Right cardiac atrium (tissue), 5 donors: ENCODE measurements around the gene RALB. TPM values are rescaled to one million over a fixed set of nuclear protein-coding genes. Genes with fewer than 3 reads are reported as not detected.
"Not testable (repeated sequence)": the region's sequence is repeated elsewhere in the genome, so short reads cannot be mapped to it uniquely, and the experiment has no call there.

Experiments
- ATAC-seq, 2 donors: fragments of 200-7000 bp; cut with Tn5 transposase; one replicate each; pipeline versions ENCODE4 v1.8.0 to v1.9.1; 2020; ENCODE audit warnings: moderate library complexity in 2 of 2, mild to moderate bottlenecking in 1 of 2
- DNase-seq, 3 donors: peaks; one replicate each; pipeline ENCODE4 v3.0.0-alpha.2; 2020
- H3K27ac ChIP-seq: one replicate; pipeline ENCODE4 v1.5.1; 2013; ENCODE audit warnings: mild to moderate bottlenecking, low read length, control low read depth, moderate library complexity
- H3K27me3 ChIP-seq: one replicate; pipeline ENCODE4 v1.6.1; 2013; ENCODE audit not compliant: control insufficient read depth, insufficient read depth
- H3K4me1 ChIP-seq: one replicate; pipeline ENCODE4 v1.6.1; 2013; ENCODE audit warnings: low read length; ENCODE audit not compliant: control insufficient read depth, insufficient read depth
- H3K4me3 ChIP-seq: one replicate; pipeline ENCODE4 v1.5.1; 2013; ENCODE audit warnings: low read length, control low read depth
- H3K9me3 ChIP-seq: one replicate; pipeline ENCODE4 v1.6.1; 2013; ENCODE audit warnings: low read length; ENCODE audit not compliant: control insufficient read depth
- WGBS: extraction: QIAGEN DNeasy Blood & Tissue Kit; methylation state at CpG from one replicate; pipeline ENCODE4 v1.1.7; 2013; 5-methylcytosine and 5-hydroxymethylcytosine counted together
- intact Hi-C, 4 donors: fragments of 100-400 bp; cut with DNase I; formaldehyde crosslinking; loops; one replicate each; pipeline versions ENCODE4 v1.11.0 to v1.14.0; 2022 to 2023
- polyA plus RNA-seq: library from polyadenylated mRNA; stranded (reverse); fragments of 200-250 nt; gene quantifications from one replicate; pipeline ENCODE4 v1.2.3, GENCODE V29; 2013
- total RNA-seq, 4 donors: library from RNA; stranded (reverse); fragmentation: NEBNext Ultra II Directional; extraction: Animal tissue kit (Norgen Biotek cat#: 25700); gene quantifications; one replicate each; pipeline ENCODE4 v1.2.1, GENCODE V29; 2021
- donor health status: healthy with polysubstance abuse.
- donor health status: DM: no; HTN: yes; CAD: no.
- donor health status: DM: no; HTN: no; CAD: no.
- donor health status: DM: no; HTN: yes; CAD: no; lungs with severe emphysema.
- donor health status: DM: yes; HTN: yes; CAD: no.

The RALB gene
- total and polyA plus RNA-seq, 5 donors: 44.2 to 57.2 (median 48.9) TPM

DNA sequence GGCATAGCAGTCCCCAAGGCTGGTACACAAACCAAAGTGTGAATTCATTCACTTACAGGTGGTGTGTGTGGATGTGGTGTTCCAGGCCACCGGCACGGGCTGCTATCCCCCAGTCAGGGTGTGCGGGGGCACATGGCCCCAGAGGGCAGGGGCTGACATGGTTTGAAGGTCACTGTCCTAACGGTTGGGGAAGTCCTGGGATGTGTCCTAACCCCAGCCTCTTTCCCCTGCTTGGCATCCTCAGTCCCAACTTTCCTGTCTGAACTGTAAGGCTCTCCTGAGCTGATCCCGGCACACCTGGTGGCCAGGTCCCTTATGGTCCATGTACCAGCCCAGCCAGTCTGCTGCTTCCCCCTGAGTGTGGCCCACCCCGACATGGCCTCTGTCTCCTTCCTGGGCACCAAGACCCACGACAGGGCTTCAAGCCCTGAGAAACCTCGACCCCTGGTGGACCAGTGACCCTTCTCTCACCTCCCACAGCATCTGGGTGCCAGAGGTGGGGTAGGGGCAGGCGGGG is 27.0 kb upstream of the RALB start:
- WGBS: 92% methylated on average over 9 of the region's 9 CpGs
- DNase-seq (no peak), ATAC-seq (no peak)
- intact Hi-C loops: loop anchor here in 1 of 4 donors (10.0 kb wide), 1 partner anchor 89 kb away; no protein-coding TSS in a partner anchor
- no peaks in the 10 kb centered on the region for H3K4me1 ChIP-seq
- H3K27ac ChIP-seq: no peak overlapping the region
- H3K9me3 ChIP-seq: no peaks in the 10 kb centered on the region
- no peaks in the 10 kb centered on the region for H3K27me3 ChIP-seq
- no peak overlapping the region for H3K4me3 ChIP-seq

DNA sequence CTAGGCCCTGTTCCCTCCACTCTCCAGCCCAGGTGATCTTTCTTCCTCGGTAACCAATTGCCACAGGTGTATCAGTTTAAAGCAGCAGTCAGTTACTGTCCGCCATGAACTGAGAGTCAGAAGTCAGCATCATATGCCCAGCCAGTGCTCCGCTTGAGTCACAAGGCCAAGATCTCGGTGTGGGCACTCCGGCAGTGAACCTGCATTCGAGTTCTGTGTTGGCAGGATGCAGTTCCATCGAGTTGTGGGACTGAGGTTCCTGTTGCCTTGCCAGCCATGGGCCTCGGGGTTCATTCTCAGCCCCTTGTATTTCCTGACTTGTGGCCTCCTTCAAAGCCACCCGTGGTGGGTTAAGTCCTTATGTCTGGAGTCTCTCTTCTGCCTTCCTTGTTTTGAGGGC is 26.3 kb upstream of the RALB start:
- ATAC-seq (no peak), DNase-seq (no peak)
- Histone ChIP-seq H3K27me3 (no peaks in the 10 kb centered on the region), H3K27ac (no peak overlapping the region), H3K9me3 (no peaks in the 10 kb centered on the region), H3K4me3 (no peak overlapping the region), H3K4me1 (no peaks in the 10 kb centered on the region)
- WGBS: 85% methylated on average over 9 of the region's 9 CpGs
- intact Hi-C loops: loop anchor here in 1 of 4 donors (10.0 kb wide), 1 partner anchor 88 kb away; no protein-coding TSS in a partner anchor

DNA sequence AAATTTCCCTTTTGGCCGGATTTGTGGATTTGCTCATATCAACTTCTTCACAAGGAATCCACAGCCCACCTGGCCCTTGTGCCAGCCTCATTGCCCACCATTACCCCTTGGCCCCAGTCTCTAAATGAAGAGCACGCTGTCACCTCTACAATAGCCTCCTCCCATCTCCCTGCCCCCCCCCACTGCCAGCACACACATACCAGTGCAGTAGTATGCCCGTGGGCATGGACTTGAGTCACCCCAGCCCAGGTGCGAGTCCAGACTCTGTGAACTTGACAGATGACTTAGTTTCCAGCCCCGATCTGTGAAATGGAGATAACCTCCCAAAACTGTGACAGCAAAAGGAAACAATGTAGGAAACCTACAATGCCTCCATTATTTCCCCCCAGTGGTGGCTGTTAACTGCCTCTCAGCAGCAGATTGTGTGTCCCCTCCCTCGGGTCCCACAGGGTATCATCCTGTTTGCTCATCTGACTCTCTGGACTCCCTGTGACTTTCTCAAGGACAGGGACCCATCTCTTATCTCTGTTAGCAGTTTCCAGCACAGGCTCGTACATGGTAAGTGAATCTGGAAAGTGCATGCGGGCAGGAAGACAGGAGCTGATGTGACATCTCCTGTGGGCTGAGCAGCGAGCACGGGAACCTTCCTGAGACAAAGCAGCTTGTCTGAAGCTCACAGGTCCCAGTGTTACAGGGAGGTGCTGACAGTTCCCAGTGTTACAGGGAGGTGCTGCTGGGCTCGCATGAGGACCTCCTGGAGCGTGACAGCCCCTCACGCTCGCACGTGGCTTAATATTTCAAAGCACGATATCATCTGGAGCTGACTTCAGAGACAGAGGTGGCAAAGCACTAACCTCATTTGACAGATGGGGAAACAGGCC is 25.3 kb upstream of the RALB start:
- no peaks in the 10 kb centered on the region for H3K4me1 ChIP-seq
- no peak overlapping the region for H3K4me3 ChIP-seq
- no peak overlapping the region for H3K27ac ChIP-seq
- intact Hi-C loops: loop anchor here in 1 of 4 donors (10.0 kb wide), 1 partner anchor 87 kb away; no protein-coding TSS in a partner anchor
- ATAC-seq: no peak
- no peaks in the 10 kb centered on the region for H3K27me3 ChIP-seq
- no peaks in the 10 kb centered on the region for H3K9me3 ChIP-seq
- no peak for DNase-seq
- 52% methylated on average over 16 of the region's 16 CpGs for WGBS

DNA sequence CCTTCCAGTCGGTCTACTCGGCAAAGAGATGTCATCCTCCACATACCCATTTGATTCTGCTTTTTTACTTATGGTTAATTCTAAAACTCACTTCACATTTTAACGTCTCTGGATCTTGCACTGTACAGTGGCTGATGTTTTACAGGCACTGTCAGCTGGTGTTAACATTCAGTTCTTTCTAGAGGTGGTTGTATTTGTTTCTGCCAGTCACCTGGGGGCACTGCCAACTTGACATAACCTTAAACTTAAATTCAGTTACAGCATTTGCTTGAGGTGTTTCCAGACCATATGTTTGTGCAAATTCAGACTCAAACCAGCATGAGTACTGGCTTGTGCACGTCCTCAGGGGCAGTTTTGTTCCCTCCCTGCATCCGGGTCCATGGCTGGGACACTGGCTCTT is 24.1 kb upstream of the RALB start:
- intact Hi-C loops: loop anchor here in 1 of 4 donors (10.0 kb wide), 1 partner anchor 86 kb away; no protein-coding TSS in a partner anchor
- ATAC-seq: no peak
- WGBS: 61% methylated on average over 5 of the region's 5 CpGs

DNA sequence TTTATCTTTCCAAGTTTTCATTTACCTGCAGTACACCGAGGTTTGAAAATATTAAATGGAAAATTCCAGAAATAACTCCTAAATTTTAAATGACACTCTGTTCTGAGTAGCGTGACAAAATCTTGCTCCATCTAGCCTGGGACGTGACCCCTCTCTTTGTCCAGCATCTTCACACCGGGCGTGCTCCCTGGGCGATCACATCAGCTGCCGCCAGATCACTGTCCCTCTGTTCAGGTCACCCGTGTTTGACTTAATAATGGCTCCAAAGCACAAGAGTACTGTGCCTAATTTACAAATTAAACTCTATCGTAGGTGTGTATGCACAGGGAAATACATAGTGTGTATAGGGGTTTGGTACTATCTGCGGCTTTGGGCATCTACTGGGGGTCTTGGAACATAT is 23.3 kb upstream of the RALB start:
- ATAC-seq (no peak), DNase-seq (no peak)
- Histone ChIP-seq H3K27me3 (no peaks in the 10 kb centered on the region), H3K4me1 (no peaks in the 10 kb centered on the region), H3K9me3 (no peaks in the 10 kb centered on the region), H3K27ac (no peak overlapping the region), H3K4me3 (no peak overlapping the region)
- intact Hi-C loops: loop anchor here in 1 of 4 donors (10.0 kb wide), 1 partner anchor 85 kb away; no protein-coding TSS in a partner anchor
- WGBS: 85% methylated on average over 10 of the region's 10 CpGs

More for the DNA sequence above, 24.1 kb upstream of the RALB start:
- no peaks in the 10 kb centered on the region for H3K4me1 ChIP-seq
- H3K4me3 ChIP-seq: no peak overlapping the region
- no peak overlapping the region for H3K27ac ChIP-seq
- no peaks in the 10 kb centered on the region for H3K9me3 ChIP-seq
- no peak for DNase-seq
- no peaks in the 10 kb centered on the region for H3K27me3 ChIP-seq

DNA sequence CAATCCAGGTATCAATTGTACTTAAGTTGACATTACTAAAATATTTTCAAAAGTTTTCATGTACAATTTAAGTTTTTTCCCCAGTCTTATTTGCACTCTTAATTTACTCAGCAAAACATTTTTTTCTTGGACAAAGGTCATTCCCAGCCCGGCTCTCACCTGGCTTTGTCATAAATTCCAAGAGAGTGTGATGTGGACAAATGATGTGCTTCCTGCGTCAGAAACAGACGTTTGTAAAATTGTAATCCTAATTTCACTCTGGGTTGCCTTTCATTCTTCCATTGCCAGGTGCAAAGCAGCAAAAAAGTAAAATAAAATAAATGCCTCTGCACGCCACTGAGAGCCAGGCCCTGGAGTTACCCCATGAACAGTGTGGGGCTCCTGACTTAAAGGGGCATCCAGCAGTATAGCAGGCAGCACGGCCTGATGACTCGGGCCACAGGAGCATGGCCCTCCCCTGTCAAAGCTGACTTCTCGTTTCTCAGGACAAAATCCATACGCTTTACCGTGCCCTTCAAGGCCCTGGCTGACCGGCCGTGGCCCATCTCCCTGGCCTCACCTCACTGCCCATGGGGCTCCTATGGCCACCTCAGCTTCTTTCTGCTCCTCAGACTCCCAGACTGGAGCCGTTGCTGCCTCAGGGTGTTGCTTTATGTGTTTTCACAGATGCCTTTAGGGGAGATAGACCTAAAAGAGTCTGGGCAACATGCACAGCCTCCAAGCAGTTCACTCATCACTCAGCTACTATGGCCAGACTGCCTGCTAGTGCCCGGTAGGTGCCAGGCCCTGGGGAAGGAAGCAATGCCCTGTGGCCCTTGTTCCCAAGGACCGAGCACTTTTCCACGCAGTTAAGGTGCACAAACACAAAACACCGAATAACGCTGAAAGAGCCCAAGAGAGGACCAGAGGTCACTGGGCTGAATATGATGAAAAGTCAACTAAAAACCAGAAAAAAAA is 21.9 kb upstream of the RALB start:
- DNase-seq: no peak

DNA sequence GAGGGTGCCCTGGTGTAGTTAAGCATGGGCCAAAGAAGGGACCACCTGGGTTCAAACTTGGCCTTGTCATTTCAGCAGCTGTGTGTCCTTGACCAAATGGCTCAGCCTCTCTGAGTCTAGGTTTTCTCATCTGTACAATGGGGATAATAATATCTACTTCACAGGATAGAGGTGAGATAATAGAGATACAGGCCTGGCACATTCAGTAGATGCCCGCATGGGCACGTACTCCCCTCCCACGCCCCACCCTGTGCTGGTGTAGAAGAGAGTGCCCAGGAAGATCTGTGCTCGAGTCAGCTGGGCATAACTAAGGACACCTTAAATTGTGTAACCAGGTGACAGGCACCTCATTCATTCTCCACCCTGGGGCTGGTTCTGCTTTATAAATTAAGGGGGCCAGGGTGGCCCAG is 21.1 kb upstream of the RALB start:
- peak; percentile 6 to 12 for ATAC-seq
- no peak for DNase-seq
- H3K27ac ChIP-seq: no peak overlapping the region
- no peaks in the 10 kb centered on the region for H3K27me3 ChIP-seq
- 92% methylated on average over 4 of the region's 4 CpGs for WGBS
- no peaks in the 10 kb centered on the region for H3K9me3 ChIP-seq
- H3K4me3 ChIP-seq: peak overlapping the region; percentile 54
- intact Hi-C loops: no loop called here
- H3K4me1 ChIP-seq: no peaks in the 10 kb centered on the region

More for the DNA sequence above, 21.9 kb upstream of the RALB start:
- no peak overlapping the region for H3K4me3 ChIP-seq
- H3K9me3 ChIP-seq: no peaks in the 10 kb centered on the region
- H3K4me1 ChIP-seq: no peaks in the 10 kb centered on the region
- no peak for ATAC-seq
- no peak overlapping the region for H3K27ac ChIP-seq
- H3K27me3 ChIP-seq: no peaks in the 10 kb centered on the region
- intact Hi-C loops: no loop called here
- 80% methylated on average over 17 of the region's 17 CpGs for WGBS

DNA sequence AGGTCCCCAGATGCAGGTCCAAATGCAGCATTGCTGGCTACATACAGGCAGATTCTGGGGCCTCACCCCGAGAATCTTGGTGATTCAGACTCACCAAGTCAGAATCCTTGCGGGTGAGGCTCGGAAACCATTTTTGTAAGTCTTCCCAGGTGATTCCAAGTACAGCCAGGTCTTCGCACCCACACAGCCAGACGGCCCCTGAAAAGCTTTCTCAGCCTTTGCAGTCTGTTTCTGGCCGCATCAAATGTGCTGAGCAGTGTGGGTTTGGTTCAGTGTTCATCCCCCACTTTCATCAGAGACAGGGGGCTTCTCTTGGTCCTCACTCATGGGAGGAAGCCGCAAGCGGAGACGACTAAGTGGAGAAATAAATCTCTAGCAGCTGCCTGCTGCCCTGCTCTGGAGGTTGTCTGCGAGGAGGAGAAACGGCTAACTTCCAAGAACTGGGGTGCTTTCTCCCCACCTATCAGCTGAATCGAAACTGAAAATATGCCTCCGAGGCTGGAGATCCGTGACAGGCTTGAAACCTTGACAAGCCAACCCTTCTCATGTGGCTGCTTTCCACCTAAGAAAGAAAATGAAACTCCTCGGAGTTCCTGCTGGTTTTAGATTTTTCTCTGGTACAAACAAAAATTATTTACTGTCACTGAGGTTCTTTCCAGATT is 20.5 kb upstream of the RALB start:
- no peaks in the 10 kb centered on the region for H3K9me3 ChIP-seq
- H3K27me3 ChIP-seq: no peaks in the 10 kb centered on the region
- ATAC-seq: peak in 1 of 2 donors; percentile 50
- intact Hi-C loops: no loop called here
- peak overlapping the region; percentile 61 for H3K27ac ChIP-seq
- no peaks in the 10 kb centered on the region for H3K4me1 ChIP-seq
- 52% methylated on average over 15 of the region's 15 CpGs for WGBS
- peak overlapping the region; percentile 54 for H3K4me3 ChIP-seq
- no peak for DNase-seq

DNA sequence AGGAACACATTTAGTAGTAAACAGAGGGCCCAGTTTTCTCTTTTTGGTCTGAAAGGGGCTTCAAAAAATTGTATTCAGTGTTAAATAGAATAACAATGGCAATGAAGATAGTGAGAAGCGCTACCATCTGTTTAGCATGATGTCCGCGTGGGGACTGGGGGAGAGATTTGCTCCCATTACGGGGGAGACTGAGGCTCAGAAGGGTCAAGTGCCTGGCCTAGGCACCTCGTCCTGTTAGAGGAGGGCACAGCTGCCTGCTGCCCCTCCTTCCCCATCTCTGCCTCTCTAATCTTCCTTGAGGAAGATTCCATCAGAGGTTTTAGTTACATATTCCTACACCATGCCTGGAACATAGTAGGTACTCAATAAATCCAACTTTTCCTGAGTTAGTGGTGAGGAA is 19.4 kb upstream of the RALB start:
- intact Hi-C loops: no loop called here
- Histone ChIP-seq H3K9me3 (no peaks in the 10 kb centered on the region), H3K27ac (no peak overlapping the region), H3K27me3 (no peaks in the 10 kb centered on the region), H3K4me3 (no peak overlapping the region), H3K4me1 (no peaks in the 10 kb centered on the region)
- 91% methylated on average over 5 of the region's 5 CpGs for WGBS
- DNase-seq (no peak), ATAC-seq (no peak)

DNA sequence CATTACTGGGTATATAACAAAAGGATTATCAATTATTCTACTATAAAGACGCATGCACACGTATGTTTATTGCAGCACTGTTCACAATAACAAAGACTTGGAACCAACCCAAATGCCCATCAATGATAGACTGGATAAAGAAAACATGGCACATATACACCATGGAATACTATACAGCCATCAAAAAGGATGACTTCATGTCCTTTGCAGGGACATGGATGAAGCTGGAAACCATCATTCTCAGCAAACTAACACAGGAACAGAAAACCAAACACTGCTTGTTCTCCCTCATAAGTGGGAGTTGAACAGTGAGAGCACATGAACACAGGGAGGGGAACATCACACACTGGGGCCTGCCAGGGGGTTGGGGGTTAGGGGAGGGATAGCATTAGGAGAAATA is 17.5 kb upstream of the RALB start:
- H3K4me3 ChIP-seq, H3K4me1 ChIP-seq, intact Hi-C loops, H3K27ac ChIP-seq, H3K27me3 ChIP-seq, H3K9me3 ChIP-seq, DNase-seq, ATAC-seq: not testable (repeated sequence)
- over 99% methylated on average over 2 of the region's 2 CpGs for WGBS
